Forelimb muscle (tissue), 1 donor: Measurements from ENCODE around the gene GMPR2. TPM values are rescaled to one million over a fixed set of nuclear protein-coding genes. Genes with fewer than 3 reads are reported as not detected.
"Not testable (repeated sequence)": the region's sequence is repeated elsewhere in the genome, so short reads cannot be mapped to it uniquely, and the experiment has no call there.

Experiments used
- DNase-seq: peaks from one replicate; pipeline ENCODE4 v3.0.0-alpha.2; 2013; ENCODE audit warnings: low read depth
- polyA plus RNA-seq: library from polyadenylated mRNA; unstranded; fragments of 120-200 nt; gene quantifications from one replicate; pipeline ENCODE4 v1.2.1, GENCODE V29; 2013; ENCODE audit not compliant: insufficient read length

Gene GMPR2
- polyA plus RNA-seq, 1 donor: 53.3 TPM

DNA sequence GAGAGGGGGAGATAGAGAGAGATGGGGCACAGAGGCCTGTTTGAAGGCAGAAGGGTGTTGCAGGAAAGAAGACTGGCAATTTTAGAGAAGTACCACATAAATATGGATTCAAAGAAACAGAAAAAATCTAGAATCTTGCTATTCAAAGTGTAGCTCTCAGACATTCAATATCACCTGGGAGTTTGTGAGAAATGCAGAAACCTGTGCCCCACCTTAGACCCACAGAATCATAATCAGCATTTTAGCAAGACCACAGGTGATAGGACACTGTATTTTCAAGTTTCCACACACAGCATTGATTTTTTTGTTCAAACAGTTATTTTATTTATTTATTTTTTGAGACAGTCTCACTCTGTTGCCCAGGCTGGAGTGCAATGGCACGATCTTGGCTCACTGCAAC, 3.8 kb upstream of the GMPR2 start:
- DNase-seq: no peak

DNA sequence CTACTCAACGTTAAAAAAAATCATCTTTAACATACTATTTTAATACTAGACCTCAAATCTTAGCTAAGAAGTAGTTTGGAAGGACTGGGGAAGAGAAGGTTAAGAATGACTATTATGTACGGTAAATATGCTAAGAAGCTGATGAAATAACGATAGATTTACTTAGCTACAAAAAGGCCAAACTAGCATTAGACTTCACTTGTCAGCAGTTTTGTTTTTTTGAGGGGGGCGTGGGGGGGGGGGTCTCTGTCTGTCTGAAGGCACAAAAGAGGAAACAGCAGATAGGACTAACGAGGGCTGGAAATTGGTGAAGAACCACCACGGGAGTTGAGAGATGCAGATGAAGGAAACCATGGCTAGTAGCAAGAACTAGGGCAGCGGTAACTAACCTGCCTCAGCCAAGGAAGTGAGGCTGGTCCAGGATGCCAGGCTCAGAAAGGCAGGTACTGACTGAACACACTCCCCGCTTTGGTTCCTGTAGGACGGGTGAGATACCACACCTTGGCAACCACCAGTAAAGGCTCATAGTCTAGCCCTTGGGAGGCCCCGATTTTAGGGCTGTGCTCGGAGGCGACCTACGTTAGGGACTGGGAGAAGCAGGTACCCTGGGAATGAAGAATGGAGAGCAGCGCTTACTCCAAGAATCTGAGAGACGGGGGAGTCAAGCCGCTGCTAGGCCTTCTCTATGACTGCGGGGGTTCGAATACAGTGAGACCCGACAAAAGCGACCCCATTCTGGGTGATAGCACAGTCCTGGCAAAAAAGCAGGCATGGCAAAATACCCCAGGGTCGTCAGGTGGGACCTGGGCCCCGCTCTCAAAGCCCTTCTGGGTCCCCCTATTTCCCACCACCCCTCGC, 1.2 kb upstream of the GMPR2 start:
- no peak for DNase-seq

DNA sequence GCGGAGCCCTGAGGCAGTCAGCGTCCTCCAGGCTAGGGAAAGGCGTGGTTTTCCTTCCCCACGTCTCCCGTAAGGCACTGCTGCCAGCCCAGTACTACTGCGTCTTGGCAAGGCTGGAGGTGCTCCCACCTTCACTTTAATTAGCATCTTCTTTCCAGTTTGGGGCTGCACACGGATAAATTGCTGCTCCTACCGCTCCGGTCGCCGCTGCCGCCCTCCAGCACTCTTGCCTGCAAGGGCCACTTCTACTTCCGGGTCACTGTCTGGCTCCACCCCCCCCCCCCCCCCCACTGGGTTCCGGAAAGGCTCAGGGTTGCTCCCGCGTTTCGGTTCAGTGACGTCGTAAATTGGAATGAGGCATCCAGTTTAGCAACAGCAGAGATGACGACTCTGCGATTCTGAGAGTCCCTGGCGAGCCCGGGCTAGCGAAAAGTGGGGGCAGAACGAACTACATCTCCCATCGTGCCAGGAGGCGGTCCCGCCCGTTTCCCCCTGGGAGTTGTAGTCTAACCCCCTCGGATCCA, 546 bp upstream of the GMPR2 start, which contains the start of gene NEDD8:
TSS of gene NEDD8 (minus strand) at position 247 of the 524 bp plus-strand sequence. CDS start at position 147, 100 bp downstream.
- DNase-seq: peak; percentile 73

DNA sequence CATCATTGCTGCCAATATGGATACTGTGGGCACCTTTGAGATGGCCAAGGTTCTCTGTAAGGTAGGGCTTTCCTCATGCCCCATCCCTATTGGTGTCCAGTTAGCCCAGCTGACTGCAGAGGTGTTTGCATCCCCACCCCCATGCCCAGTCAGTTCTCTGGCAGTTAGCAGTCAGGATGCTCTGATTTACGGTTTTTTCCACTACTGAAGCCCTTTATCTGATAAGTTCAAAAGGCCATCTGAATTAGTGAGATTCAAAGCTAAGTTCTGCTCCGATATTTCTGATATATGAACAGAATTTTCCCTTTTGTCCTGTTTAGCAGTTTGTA, 773 bp downstream of the GMPR2 start:
- DNase-seq: no peak

DNA sequence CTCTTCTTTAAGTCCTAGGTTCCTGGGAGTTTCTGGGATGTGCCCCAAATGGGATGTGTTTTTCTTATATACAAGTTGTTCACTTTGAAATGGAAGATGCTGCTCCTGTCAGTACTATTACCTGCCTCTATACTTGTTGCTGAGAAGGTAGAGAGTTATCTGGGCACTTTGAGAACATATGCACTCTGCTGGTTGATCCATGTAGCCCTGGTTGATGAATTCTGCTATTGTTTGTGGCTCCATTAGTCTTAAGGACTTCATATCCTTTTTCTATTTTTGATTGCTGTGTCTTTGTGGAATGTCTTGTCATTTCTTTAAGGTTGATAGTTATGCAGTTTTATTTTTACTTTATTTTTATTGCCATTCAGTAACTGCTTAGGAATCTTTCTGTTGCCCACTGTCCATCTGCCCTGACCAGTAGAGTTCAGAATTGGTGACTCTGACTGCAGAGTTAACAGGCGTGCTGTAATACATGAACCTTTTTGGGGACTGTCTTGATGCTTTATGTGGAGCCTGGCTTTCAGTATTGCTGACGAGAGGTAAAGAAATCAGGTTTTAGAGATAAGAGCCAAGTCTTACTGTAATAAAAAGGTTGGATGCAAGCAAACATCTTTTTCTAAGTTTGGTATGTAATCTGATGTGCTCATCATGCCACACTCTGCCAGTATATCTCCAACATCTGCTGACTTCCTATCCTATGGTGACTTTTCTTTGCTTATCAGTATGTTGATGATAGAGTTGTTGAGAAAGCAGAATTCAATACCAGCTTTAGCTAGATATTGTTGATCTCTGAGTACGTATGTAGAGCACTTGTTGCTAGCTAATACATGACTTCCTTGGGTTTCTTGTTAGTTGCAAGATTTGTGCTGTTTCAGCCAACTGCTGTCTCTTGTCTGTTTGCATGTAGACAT, 1.6 kb downstream of the GMPR2 start:
- no peak for DNase-seq

DNA sequence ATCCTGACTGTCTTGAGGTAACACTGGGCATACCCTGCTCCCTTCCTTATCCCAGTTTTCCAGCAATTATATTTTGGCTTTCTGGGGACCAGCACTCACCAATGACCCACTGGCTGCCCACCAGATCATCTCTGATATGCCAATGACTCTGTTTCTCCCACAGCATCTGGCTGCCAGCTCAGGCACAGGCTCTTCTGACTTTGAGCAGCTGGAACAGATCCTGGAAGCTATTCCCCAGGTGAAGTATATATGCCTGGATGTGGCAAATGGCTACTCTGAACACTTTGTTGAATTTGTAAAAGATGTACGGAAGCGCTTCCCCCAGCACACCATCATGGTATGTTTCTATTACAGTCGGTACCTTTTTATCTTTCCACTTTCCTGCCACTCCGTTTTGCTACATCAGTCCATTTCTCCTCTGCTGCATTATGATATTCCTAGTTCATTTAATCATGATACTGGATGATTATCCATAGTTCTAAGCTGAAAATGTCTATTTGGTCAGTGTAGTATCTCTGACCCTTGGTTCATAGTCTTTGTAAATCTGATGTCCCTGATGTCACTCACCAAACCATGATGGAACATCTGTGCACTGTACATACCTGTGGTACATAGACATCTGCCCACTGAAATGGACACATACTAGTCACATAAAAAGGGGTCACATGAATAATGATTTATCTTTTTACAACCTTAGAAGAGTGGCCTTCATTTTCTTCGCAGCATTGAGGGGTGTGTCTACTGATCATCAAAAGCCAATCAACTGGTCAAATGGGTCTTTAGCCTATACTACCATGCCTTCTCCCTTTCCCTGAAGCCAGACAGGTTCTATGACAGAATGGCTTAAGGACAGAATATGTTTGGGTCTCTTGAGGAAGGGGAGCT, 3.3 kb downstream of the GMPR2 start:
- DNase-seq: no peak

DNA sequence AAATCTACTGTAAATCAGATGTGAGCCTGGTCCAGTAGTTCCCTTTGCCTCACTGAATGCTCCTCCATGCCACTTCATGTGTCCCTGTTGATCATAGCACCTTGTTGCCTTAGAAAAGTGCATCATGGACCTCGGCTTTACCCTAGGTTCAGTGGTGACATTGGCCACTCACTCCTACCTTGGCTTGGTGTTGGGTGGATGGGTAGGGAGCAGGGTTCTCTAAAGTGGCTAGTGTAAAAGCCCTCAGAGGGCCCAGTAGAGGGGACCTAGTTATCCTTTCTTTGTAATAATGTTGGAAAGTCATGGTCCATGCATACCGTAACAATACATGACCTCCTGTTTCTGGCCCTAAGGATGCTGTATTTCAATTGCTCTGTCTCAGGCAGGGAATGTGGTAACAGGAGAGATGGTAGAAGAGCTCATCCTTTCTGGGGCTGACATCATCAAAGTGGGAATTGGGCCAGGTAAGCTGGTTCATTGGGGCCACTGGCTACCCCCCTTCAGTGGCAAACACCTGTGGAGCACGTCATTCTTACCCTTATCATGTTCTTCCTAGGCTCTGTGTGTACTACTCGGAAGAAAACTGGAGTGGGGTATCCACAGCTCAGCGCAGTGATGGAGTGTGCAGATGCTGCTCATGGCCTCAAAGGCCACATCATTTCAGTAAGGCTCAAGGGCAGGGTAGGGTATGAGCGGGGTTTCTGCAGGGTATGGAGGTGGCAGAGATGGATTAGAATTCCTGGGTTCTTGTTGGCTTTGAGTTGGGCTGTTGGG, 4.1 kb downstream of the GMPR2 start:
- no peak for DNase-seq

DNA sequence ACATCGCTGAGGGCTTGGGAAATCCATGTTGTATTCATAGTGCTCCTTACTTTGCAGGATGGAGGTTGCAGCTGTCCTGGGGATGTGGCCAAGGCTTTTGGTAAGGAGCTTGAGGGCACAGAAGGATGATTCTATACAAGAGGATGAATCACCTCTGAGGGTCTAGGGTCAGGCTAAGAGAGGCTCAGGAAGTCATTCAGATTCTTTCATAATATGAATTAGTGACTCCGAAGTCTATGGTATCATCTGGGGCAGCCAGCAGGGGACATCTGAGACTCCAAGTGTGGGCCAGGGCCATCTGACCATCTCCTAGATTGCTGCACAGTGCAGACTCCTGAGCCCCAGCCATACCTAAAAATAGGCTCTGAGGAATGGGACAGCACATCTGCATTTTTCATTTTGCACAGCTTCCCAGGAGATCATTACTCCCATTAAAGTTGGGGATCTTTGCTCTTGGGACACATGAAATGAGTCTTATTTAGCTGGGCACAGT, 4.8 kb downstream of the GMPR2 start:
- DNase-seq: no peak

DNA sequence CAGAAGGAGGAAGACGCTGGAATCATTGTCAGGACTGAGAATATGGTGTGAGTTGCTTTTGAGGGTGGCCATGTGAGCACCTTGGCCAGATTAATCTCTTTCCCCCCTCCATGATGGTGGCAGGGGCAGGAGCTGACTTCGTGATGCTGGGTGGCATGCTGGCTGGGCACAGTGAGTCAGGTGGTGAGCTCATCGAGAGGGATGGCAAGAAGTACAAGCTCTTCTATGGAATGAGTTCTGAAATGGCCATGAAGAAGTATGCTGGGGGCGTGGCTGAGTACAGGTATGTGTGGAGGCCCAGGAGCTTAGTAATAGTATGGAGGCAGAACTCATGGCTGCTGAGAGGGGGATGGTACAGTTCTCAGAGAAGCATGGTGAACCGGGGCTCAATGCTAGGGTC, 5.4 kb downstream of the GMPR2 start:
- DNase-seq: no peak

DNA sequence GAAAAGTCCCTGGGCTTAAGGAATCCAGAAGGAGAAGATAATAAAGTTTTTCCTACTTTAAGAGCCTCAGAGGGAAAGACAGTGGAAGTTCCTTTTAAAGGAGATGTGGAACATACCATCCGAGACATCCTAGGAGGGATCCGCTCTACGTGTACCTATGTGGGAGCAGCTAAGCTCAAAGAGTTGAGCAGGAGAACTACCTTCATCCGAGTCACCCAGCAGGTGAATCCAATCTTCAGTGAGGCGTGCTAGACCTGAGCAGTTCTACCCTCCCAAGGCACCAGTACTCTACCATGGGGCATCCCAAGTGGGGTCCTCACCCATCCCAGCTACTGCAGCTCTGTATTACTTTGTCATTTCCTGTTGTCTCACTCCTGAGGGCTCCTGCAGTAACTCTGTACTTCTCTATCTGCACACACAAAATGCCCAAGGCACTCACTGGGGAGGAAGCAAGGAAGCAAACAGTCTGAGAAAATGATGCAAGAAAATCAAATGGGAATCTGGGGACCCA, 5.9 kb downstream of the GMPR2 start:
- no peak for DNase-seq

DNA sequence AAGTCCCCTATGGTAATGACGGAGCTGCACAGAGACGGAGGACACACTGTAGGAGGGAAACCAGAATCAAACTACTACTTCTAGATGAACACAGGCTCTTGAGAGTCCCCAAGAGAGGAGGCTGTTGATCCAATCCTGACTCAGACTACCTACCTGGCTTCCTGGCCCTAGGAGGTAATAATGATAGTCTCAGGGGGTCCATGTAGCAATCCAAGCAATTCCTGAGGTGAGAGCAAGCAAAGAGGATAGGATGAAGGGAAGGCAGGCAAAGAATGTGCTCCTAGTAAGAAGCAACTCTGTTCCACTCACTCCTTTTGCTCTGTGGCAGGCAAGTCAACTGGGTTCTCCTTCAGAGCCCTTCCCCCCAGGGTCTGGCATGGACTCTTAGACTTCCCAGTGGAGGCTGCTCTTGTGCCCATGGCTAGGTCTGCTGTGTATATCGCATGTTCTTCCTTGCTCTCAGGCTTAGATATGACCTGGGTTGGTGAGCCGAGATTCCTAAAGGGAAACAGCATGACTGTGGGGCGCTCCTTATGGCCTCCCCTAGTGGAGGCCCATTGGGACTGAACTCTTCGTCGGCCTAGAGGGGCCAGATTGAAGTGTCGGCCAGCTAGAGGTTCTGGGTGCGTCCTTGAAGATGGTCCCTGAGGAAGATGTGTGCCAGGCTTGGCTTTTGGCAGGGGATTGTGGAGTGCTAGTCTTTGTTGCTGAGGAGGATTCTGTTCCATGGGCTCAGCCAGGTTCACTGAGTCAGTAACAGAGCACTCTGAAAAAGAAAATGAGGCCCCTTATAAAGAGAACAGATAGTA, 7.6 kb downstream of the GMPR2 start:
- DNase-seq: no peak

DNA sequence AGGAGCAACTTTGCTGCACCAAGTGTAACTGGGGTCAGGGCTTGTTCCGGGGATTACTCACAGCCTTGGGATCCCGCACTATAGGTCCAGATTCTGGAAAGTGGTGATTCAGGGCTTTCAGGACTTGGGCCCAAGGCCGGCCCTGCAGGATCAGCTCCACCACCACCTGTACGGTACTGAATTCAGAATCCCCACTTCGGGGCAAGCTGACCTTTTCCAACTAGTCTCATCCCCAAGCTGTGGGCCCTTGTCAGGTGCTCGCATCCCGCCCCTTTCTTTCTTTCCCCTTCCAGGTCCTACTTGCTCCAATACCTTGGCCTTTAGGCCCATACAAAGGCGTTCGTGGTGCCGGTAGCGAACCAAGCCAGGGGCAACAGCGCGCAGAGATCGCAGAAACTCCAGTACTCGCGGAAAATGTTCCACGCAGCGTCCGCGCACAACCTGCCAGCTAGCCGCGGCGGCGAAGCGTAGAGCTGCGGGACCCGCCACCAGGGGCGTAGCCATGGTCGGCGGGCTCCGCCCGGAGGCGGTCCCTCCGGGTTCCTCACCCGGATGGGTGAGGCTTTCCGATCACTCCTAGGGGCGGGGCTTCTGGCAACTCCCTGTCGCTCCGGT, 9.2 kb downstream of the GMPR2 start:
- peak; percentile 88 for DNase-seq

DNA sequence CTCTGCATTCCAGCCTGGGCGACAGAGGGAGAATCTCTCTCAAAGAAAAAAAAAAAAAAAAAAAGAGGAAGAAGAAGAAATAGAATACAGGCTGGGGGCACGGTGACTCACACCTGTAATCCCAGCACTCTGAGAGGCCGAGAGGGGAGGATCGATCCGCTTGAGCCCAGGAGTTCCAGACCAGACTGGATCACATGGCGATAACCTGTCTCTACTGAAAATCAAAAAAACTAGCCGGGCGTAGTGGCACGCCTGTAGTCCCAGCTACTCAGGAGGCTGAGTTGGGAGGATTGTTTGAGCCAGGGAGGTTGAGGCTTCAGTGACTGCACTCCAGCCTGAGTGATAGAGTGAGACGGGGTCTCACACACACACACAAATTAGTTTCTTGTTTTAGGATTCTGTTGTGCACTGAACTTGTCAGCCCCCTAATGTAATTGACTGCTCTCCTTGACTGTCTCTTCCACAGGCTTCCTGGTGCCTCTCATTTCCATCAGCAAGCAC, 10.7 kb downstream of the GMPR2 start:
- DNase-seq: no peak

DNA sequence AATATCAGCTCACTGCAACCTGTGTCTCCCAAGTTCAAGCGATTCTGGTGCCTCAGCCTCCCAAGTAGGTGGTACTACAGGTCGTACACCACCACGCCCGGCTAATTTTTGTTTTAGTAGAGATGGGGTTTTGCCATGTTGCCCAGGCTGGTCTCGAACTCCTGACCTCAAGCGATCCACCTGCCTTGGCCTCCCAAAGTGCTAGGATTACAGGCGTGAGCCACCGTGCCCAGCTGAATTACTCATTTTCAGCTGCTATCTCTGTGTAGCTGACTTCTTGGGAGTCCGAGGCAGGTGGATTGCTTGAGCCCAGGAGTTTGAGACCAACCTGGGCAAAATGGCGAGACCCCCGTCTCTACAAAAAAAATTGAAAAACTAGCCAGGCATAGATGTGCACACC, 12.6 kb downstream of the GMPR2 start:
- not testable (repeated sequence) for DNase-seq

DNA sequence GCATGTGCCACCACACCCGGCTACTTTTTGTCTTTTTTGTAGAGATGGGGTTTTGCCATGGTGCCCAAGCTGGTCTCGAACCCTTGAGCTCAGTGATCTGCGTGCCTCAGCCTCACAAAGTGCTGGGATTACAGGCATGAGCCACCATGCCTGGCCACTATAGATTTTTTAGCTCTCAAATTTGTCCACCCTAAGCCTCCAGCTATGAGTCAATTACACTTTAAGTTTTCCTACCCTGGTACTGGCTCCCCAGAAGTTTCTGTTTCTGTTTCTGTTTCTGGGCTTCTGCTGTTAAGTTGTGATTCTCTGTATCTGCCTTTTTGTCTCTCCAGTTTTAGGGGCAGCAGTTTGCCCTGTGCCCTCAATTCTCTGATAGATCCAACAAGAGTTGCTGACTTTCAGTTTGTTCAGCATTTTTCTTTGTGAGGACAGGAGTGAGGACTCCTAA, 14.1 kb downstream of the GMPR2 start:
- no peak for DNase-seq

DNA sequence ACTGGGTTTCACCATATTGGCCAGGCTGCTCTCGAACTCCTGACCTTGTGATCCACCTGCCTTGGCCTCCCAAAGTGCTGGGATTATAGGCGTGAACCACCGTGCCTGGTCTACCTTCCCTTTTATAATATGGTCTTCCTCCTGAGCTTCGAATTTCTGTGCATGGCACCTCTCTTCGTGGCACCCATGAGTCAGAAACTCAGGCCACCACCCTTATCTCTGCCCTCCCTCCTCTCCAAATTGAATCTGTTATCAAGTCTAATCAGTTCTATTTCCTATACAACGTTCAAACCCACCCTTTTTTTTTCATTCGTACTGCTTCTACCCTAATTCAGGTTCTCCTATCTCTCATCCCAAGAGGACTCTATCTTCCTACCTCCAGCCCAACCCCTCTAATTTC, 14.7 kb downstream of the GMPR2 start:
- DNase-seq: no peak

DNA sequence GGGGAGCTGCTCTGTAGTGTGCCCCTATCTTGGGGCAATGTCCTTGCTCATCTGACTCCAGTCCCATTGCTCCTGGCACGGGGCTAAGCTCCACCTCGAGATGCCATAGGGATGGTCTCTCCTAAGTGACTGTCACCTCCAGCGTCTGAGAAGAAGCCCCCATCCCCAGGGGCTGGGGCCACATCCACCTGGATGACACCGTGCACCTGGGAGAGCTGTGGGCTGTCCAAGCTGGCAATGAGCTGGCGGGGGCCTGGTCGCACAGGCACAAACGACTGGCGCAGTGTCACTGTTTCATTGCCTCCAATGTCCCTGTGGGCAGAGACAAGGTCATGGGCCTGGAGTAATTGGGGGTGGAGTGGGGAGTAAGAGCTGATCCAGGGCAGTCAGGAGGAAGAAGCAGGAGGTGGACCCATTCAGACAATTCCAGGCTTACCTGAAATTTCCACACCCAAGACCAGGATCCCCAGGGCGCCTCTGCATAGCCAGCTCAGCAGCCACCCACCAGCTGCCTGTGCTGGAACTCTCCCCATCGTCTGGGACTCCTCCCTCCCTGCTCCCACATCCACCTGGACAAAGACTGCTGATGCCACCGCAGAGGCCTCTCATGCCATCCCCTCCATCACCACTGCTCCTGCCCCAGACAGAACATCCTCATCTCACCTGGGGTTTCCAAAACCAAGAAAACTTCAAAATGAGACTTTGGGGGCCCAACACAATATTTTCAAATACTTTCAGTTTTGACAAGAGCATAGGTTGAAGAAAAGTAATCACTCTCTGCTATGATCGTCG, 16.7 kb downstream of the GMPR2 start:
- DNase-seq: no peak

DNA sequence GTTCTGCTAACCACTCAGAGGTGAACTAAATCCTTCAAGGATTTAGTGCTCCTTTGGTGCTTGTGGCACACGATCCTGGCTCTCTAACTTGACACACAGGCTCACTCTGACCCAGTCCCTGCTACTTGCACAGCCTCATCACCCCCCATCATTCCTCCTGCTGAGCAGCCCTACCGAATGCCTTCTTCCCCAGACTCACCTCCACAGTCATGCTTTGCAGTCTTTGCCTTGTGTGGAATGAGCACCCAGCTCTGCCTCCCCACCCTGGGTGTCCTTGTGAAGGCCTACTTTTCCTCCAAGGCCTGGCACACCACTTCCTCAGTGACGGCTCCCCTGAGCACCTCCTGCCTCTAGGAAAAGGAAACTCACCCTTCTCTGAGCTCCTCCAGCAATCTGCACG, 17.6 kb downstream of the GMPR2 start:
- DNase-seq: no peak
